H9 (cell line): ENCODE data around the gene UTS2B. TPM values are rescaled to one million over a fixed set of nuclear protein-coding genes. Genes with fewer than 3 reads are reported as not detected.

Source experiments
- DNase-seq: peaks from one replicate; pipeline ENCODE4 v3.0.0-alpha.2; 2017
- H2AFZ ChIP-seq: one replicate; pipeline ENCODE4 v1.6.1; 2013; ENCODE audit warnings: mild to moderate bottlenecking, low read length, control low read depth, moderate library complexity
- H2AK5ac ChIP-seq: 2 replicates; pipeline ENCODE4 v1.6.1; 2013; ENCODE audit warnings: low read length, control low read depth, mixed read lengths; ENCODE audit not compliant: insufficient read length
- H2BK120ac ChIP-seq: one replicate; pipeline ENCODE4 v1.6.1; 2013; ENCODE audit warnings: low read depth, mild to moderate bottlenecking, low read length, control low read depth, inconsistent platforms; ENCODE audit not compliant: poor library complexity, severe bottlenecking
- H2BK12ac ChIP-seq: 2 replicates; pipeline ENCODE4 v1.6.1; 2013; ENCODE audit warnings: low read length, control low read depth, mixed read lengths, low read depth; ENCODE audit not compliant: insufficient read length
- H2BK15ac ChIP-seq: 2 replicates; pipeline ENCODE4 v1.6.1; 2013; ENCODE audit warnings: low read depth, low read length, control low read depth
- H2BK20ac ChIP-seq: one replicate; pipeline ENCODE4 v1.6.1; 2013; ENCODE audit warnings: low read depth, mild to moderate bottlenecking, low read length, control low read depth, inconsistent platforms; ENCODE audit not compliant: poor library complexity, severe bottlenecking
- H2BK5ac ChIP-seq: 2 replicates; pipeline ENCODE4 v1.6.1; 2013; ENCODE audit warnings: low read length, control low read depth, mixed read lengths; ENCODE audit not compliant: insufficient read length
- H3K14ac ChIP-seq: 2 replicates; pipeline ENCODE4 v1.6.1; 2013; ENCODE audit warnings: low read length, control low read depth; ENCODE audit not compliant: insufficient read depth
- H3K18ac ChIP-seq: 2 replicates; pipeline ENCODE4 v1.6.1; 2013; ENCODE audit warnings: low read depth, mild to moderate bottlenecking, mixed read lengths, low read length, control low read depth; ENCODE audit not compliant: insufficient read length
- H3K23ac ChIP-seq: 2 replicates; pipeline ENCODE4 v1.6.1; 2013; ENCODE audit warnings: low read length, control low read depth, mixed read lengths, low read depth; ENCODE audit not compliant: insufficient read length
- H3K23me2 ChIP-seq: 2 replicates; pipeline ENCODE4 v1.6.1; 2013; ENCODE audit warnings: low read depth, mild to moderate bottlenecking, mixed read lengths, low read length, control low read depth; ENCODE audit not compliant: insufficient read length, poor library complexity, severe bottlenecking
- H3K27ac ChIP-seq: 2 replicates; pipeline ENCODE4 v1.5.1; 2013; ENCODE audit warnings: low read length, control low read depth, mixed read lengths, low read depth; ENCODE audit not compliant: insufficient read length
- H3K27me3 ChIP-seq: 2 replicates; pipeline ENCODE4 v1.6.1; 2013; ENCODE audit warnings: low read length, control low read depth, inconsistent platforms; ENCODE audit not compliant: insufficient read depth
- H3K4ac ChIP-seq: 2 replicates; pipeline ENCODE4 v1.6.1; 2013; ENCODE audit warnings: low read depth, mild to moderate bottlenecking, control low read depth, inconsistent platforms, low read length, moderate library complexity
- H3K4me1 ChIP-seq: 2 replicates; pipeline ENCODE4 v1.6.1; 2013; ENCODE audit warnings: low read length, control low read depth, inconsistent platforms; ENCODE audit not compliant: insufficient read depth
- H3K4me2 ChIP-seq: 2 replicates; pipeline ENCODE4 v1.6.1; 2013; ENCODE audit warnings: low read length, control low read depth, mixed read lengths; ENCODE audit not compliant: insufficient read length, insufficient read depth
- H3K56ac ChIP-seq: 2 replicates; pipeline ENCODE4 v1.6.1; 2013; ENCODE audit warnings: low read depth, mild to moderate bottlenecking, mixed read lengths, low read length, control low read depth; ENCODE audit not compliant: insufficient read length
- H3K79me1 ChIP-seq: 2 replicates; pipeline ENCODE4 v1.6.1; 2013; ENCODE audit warnings: low read depth, mild to moderate bottlenecking, moderate library complexity, low read length, control low read depth, inconsistent platforms; ENCODE audit not compliant: insufficient read depth, poor library complexity, severe bottlenecking
- H3K79me2 ChIP-seq: 2 replicates; pipeline ENCODE4 v1.6.1; 2013; ENCODE audit warnings: low read length, control low read depth, inconsistent platforms; ENCODE audit not compliant: insufficient read depth
- H3K9ac ChIP-seq: 2 replicates; pipeline ENCODE4 v1.6.1; 2013; ENCODE audit warnings: low read length, control low read depth, mixed read lengths; ENCODE audit not compliant: insufficient read length; ENCODE audit errors: extremely low read depth
- H3K9me3 ChIP-seq: one replicate; pipeline ENCODE4 v1.6.1; 2013; ENCODE audit warnings: low read depth, low read length, inconsistent platforms; ENCODE audit not compliant: control insufficient read depth
- H3T11ph ChIP-seq: one replicate; pipeline ENCODE4 v1.6.1; 2013; ENCODE audit warnings: mild to moderate bottlenecking, low read length, control low read depth, inconsistent platforms
- H4K20me1 ChIP-seq: one replicate; pipeline ENCODE4 v1.6.1; 2013; ENCODE audit not compliant: control insufficient read depth, insufficient read length, insufficient read depth
- H4K5ac ChIP-seq: 2 replicates; pipeline ENCODE4 v1.6.1; 2013; ENCODE audit warnings: low read depth, mild to moderate bottlenecking, mixed read lengths, low read length, control low read depth; ENCODE audit not compliant: insufficient read length
- H4K8ac ChIP-seq: replicated peaks from 2 replicates; pipeline ENCODE4 v1.6.1; 2013; ENCODE audit warnings: low read length, control low read depth, mixed read lengths, low read depth; ENCODE audit not compliant: insufficient read length
- H4K91ac ChIP-seq: 2 replicates; pipeline ENCODE4 v1.6.1; 2013; ENCODE audit warnings: low read depth, mild to moderate bottlenecking, moderate library complexity, mixed read lengths, low read length, control low read depth; ENCODE audit not compliant: insufficient read length
- H3K27ac Mint-ChIP-seq, 3 experiments: 2 replicates in 2 of 3; 3 replicates in 1 of 3; pipeline ENCODE4 v1.8.0; 2020 to 2021; ENCODE audit warnings: mixed read lengths in 3 of 3, mild to moderate bottlenecking in 1 of 3, moderate library complexity in 1 of 3
- H3K27me3 Mint-ChIP-seq: 2 replicates; pipeline ENCODE4 v1.8.0; 2021; ENCODE audit warnings: low read depth, mild to moderate bottlenecking, moderate library complexity, mixed read lengths
- H3K36me3 Mint-ChIP-seq, 3 experiments: 2 replicates in 2 of 3; 3 replicates in 1 of 3; pipeline ENCODE4 v1.8.0; 2020 to 2021; ENCODE audit warnings: low read depth in 3 of 3, mixed read lengths in 3 of 3; ENCODE audit not compliant: insufficient read depth in 1 of 3
- H3K4me1 Mint-ChIP-seq, 2 experiments: 2 replicates each; pipeline ENCODE4 v1.8.0; 2020; ENCODE audit warnings: mixed read lengths in 2 of 2
- H3K4me3 Mint-ChIP-seq, 2 experiments: 2 replicates in 1 of 2; 3 replicates in 1 of 2; pipeline ENCODE4 v1.8.0; 2020 to 2021; ENCODE audit warnings: mild to moderate bottlenecking in 2 of 2, mixed read lengths in 2 of 2, moderate library complexity in 1 of 2
- H3K9me3 Mint-ChIP-seq, 2 experiments: 2 replicates in 1 of 2; 3 replicates in 1 of 2; pipeline ENCODE4 v1.8.0; 2020; ENCODE audit warnings: mild to moderate bottlenecking in 2 of 2, mixed read lengths in 2 of 2, moderate library complexity in 1 of 2
- WGBS: extraction: QIAGEN DNeasy Blood & Tissue Kit; methylation state at CpG from one replicate; pipeline ENCODE4 v1.1.7; 2013; ENCODE audit warnings: missing lambda C conversion rate, low lambda C conversion rate, mixed read lengths; ENCODE audit not compliant: insufficient read length; ENCODE audit errors: extremely low coverage; 5-methylcytosine and 5-hydroxymethylcytosine counted together
- total RNA-seq: library from RNA; stranded (reverse); gene quantifications from 2 replicates; pipeline ENCODE4 v1.2.1, GENCODE V29; 2021
- TF ChIP-seq, protein P1 (sequence below): fragments of 200-600 bp; sonication (generic); conservative IDR thresholded peaks from 3 replicates; pipeline ENCODE4 v1.8.0; 2021; ENCODE audit warnings: antibody characterized with exemption, mild to moderate bottlenecking

UTS2B gene
- total RNA-seq, 1 experiment from 2014 or later, result 0.09 TPM

DNA sequence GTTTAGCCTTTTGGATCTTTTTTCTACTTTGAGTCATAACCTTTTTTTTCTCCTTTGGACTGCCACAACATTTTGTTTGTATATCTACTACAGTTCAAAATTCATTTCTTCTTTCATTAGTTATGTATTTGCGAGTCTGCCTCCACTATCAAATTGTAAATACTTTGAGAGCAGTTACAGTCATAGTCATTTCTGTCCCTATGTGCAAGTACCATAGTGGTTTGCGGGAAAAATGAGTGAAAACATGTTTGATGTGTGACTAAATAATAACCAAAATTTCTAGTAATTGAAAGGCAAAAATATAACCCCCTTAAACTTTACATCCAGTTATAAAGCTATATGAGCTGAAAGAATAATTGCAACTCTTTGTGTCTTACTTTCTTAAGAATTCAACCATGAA lies 46.9 kb downstream of the UTS2B start:
- H3K4me1 Mint-ChIP-seq, result no peaks in the 10 kb centered on the region
- Histone ChIP-seq H2BK15ac (no peak overlapping the region), H3K4me1 (no peaks in the 10 kb centered on the region), H2BK20ac (no peak overlapping the region), H3K27me3 (no peaks in the 10 kb centered on the region), H2BK5ac (no peak overlapping the region), H4K8ac (no peak overlapping the region), H2AFZ (no peak overlapping the region), H3K4me2 (no peak overlapping the region), H3K9ac (no peak overlapping the region), H2BK120ac (no peak overlapping the region), H2AK5ac (no peak overlapping the region), H4K91ac (no peak overlapping the region), H3K23me2 (no peaks in the 10 kb centered on the region), H3T11ph (no peak overlapping the region), H3K23ac (no peak overlapping the region), H3K14ac (no peak overlapping the region), H2BK12ac (no peak overlapping the region), H3K9me3 (no peaks in the 10 kb centered on the region), H4K5ac (no peak overlapping the region), H3K56ac (no peak overlapping the region), H3K4ac (no peak overlapping the region), H4K20me1 (no peaks in the 10 kb centered on the region), H3K79me1 (no peaks in the 10 kb centered on the region), H3K79me2 (no peaks in the 10 kb centered on the region), H3K18ac (no peak overlapping the region), H3K27ac (no peak overlapping the region)
- no peaks in the 10 kb centered on the region for H3K9me3 Mint-ChIP-seq
- WGBS, result no CpG with 5 or more reads among the region's 2 CpGs
- no peak overlapping the region for H3K27ac Mint-ChIP-seq
- H3K27me3 Mint-ChIP-seq, result no peaks in the 10 kb centered on the region
- no peaks in the 10 kb centered on the region for H3K36me3 Mint-ChIP-seq
- DNase-seq, result no peak
- H3K4me3 Mint-ChIP-seq, result no peak overlapping the region
- TF ChIP-seq, protein P1, sequence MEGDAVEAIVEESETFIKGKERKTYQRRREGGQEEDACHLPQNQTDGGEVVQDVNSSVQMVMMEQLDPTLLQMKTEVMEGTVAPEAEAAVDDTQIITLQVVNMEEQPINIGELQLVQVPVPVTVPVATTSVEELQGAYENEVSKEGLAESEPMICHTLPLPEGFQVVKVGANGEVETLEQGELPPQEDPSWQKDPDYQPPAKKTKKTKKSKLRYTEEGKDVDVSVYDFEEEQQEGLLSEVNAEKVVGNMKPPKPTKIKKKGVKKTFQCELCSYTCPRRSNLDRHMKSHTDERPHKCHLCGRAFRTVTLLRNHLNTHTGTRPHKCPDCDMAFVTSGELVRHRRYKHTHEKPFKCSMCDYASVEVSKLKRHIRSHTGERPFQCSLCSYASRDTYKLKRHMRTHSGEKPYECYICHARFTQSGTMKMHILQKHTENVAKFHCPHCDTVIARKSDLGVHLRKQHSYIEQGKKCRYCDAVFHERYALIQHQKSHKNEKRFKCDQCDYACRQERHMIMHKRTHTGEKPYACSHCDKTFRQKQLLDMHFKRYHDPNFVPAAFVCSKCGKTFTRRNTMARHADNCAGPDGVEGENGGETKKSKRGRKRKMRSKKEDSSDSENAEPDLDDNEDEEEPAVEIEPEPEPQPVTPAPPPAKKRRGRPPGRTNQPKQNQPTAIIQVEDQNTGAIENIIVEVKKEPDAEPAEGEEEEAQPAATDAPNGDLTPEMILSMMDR, result no peak
